ENCODE measurements around the gene DNASE1L2.

GRCh38 chr16:2213817-2214718 lies 22.2 kb upstream of the DNASE1L2 start:
- TF ChIP-seq GATA3 (IDR thresholded peaks at IDR 0.05; ENCODE audit: low read depth, low read length) (no peak), GATA2 (IDR thresholded peaks at IDR 0.05; ENCODE audit: low read depth, low read length) (no peak)

Data from SH-SY5Y (cell line).